GM12878 (cell line): ENCODE measurements around the gene CHMP4A. TPM values are rescaled to one million over a fixed set of nuclear protein-coding genes. Genes with fewer than 3 reads are reported as not detected.

Source experiments
- CREB1 ChIP-seq: IDR thresholded peaks from 2 replicates; pipeline ENCODE4 v1.6.1; 2012; ENCODE audit warnings: low read depth, mild to moderate bottlenecking, inconsistent platforms
- DPF2 ChIP-seq: fragments of 450-650 bp; IDR thresholded peaks from 2 replicates; pipeline ENCODE4 v1.6.1; 2017; ENCODE audit warnings: mild to moderate bottlenecking
- EGR1 ChIP-seq, 2 experiments: IDR thresholded peaks; 1 replicate in 1 of 2; 2 replicates in 1 of 2; pipeline ENCODE4 v1.6.1; 2011 to 2012; ENCODE audit warnings: low read depth in 2 of 2, low read length in 2 of 2, borderline replicate concordance in 1 of 2, mild to moderate bottlenecking in 1 of 2, moderate library complexity in 1 of 2
- EZH2 ChIP-seq: IDR thresholded peaks from 2 replicates; pipeline ENCODE4 v1.6.1; 2012; ENCODE audit warnings: low read depth, mild to moderate bottlenecking, control low read depth, inconsistent platforms, low read length, borderline replicate concordance; ENCODE audit not compliant: control insufficient read depth
- HDAC6 ChIP-seq: fragments of 200-600 bp; sonication (generic); IDR thresholded peaks from one replicate; pipeline ENCODE4 v1.8.0; 2017; ENCODE audit warnings: antibody characterized with exemption; ENCODE audit not compliant: unreplicated experiment
- IKZF1 ChIP-seq: fragments of 450-650 bp; conservative IDR thresholded peaks from 2 replicates; pipeline ENCODE4 v1.6.1; 2017; ENCODE audit warnings: antibody characterized with exemption, mild to moderate bottlenecking
- JUNB ChIP-seq: IDR thresholded peaks from 2 replicates; pipeline ENCODE4 v1.6.1; 2016; ENCODE audit warnings: antibody characterized with exemption, mild to moderate bottlenecking
- MXI1 ChIP-seq: fragments of 150-350 bp; IDR thresholded peaks from 2 replicates; pipeline ENCODE4 v1.6.1; 2011; ENCODE audit warnings: low read depth, mild to moderate bottlenecking, inconsistent platforms, low read length, improper control_type of control experiment
- NFIC ChIP-seq: IDR thresholded peaks from 2 replicates; pipeline ENCODE4 v1.6.1; 2012; ENCODE audit warnings: low read depth, mild to moderate bottlenecking, inconsistent platforms, low read length, moderate library complexity
- NFYA ChIP-seq: IDR thresholded peaks from 2 replicates; pipeline ENCODE4 v1.6.1; 2011; ENCODE audit warnings: low read depth, mild to moderate bottlenecking, low read length, improper control_type of control experiment, borderline replicate concordance
- PAX8 ChIP-seq: fragments of 450-650 bp; IDR thresholded peaks from 2 replicates; pipeline ENCODE4 v1.6.1; 2017; ENCODE audit warnings: mild to moderate bottlenecking, moderate library complexity
- POLR2A ChIP-seq: IDR thresholded peaks from 2 replicates; pipeline ENCODE4 v1.6.1; 2011; ENCODE audit warnings: low read depth, mild to moderate bottlenecking, low read length
- RBBP5 ChIP-seq: fragments of 200-600 bp; sonication (generic); conservative IDR thresholded peaks from 2 replicates; pipeline ENCODE4 v1.6.1; 2016
- SIX5 ChIP-seq: IDR thresholded peaks from 2 replicates; pipeline ENCODE4 v1.6.1; 2011; ENCODE audit warnings: mild to moderate bottlenecking, low read depth, low read length, moderate library complexity; ENCODE audit not compliant: severe bottlenecking
- SMAD1 ChIP-seq: fragments of 450-650 bp; IDR thresholded peaks from 2 replicates; pipeline ENCODE4 v1.6.1; 2018; ENCODE audit warnings: mild to moderate bottlenecking, low read depth; ENCODE audit not compliant: partially characterized antibody
- SUZ12 ChIP-seq: fragments of 200-600 bp; sonication (generic); IDR thresholded peaks from one replicate; pipeline ENCODE4 v1.6.1; 2018; ENCODE audit warnings: antibody characterized with exemption, mild to moderate bottlenecking; ENCODE audit not compliant: unreplicated experiment
- TCF7 ChIP-seq: IDR thresholded peaks from 2 replicates; pipeline ENCODE4 v1.6.1; 2014; ENCODE audit warnings: antibody characterized with exemption, borderline replicate concordance
- ZNF207 ChIP-seq: fragments of 450-650 bp; IDR thresholded peaks from 2 replicates; pipeline ENCODE4 v1.6.1; 2014; ENCODE audit warnings: antibody characterized with exemption, mild to moderate bottlenecking, borderline replicate concordance
- ZZZ3 ChIP-seq: IDR thresholded peaks from 2 replicates; pipeline ENCODE4 v1.6.1; 2011; ENCODE audit warnings: low read depth; ENCODE audit not compliant: control insufficient read depth, insufficient read length
- polyA plus RNA-seq, 11 experiments: library from polyadenylated mRNA; depleted of rRNA in 4 of 11; unstranded in 6 of 11; stranded (reverse) in 5 of 11; fragments of >200 nt; fragmentation: Nextera tagmentation in 4 of 11; fragmentation: Illumina TruSeq in 1 of 11; extraction: Ambion mirVana in 4 of 11; extraction: Trizol in 1 of 11; gene quantifications; 1 replicate in 1 of 11; 2 replicates in 10 of 11; pipeline versions ENCODE4 v1.2.1 to v1.2.3, GENCODE V29; 2011 to 2016; ENCODE audit warnings: inconsistent platforms in 2 of 11, missing spikeins in 2 of 11, low read depth in 1 of 11
- total RNA-seq, 4 experiments: library from RNA; depleted of rRNA in 3 of 4; stranded (reverse); fragments of >200 nt in 3 of 4; fragmentation: Illumina TruSeq in 1 of 4; extraction: Trizol in 1 of 4; gene quantifications; 2 replicates each; pipeline versions ENCODE4 v1.2.1 to v1.2.3, GENCODE V29; 2013 to 2021
- TF ChIP-seq, protein P1 (sequence below): IDR thresholded peaks from 2 replicates; pipeline ENCODE4 v1.6.1; 2012; ENCODE audit warnings: low read depth, low read length, improper control_type of control experiment
- TF ChIP-seq, protein P2 (sequence below): fragments of 450-650 bp; IDR thresholded peaks from 2 replicates; pipeline ENCODE4 v1.6.1; 2014; ENCODE audit warnings: mild to moderate bottlenecking
- TF ChIP-seq, protein P3 (sequence below): fragments of 450-650 bp; IDR thresholded peaks from 2 replicates; pipeline ENCODE4 v1.6.1; 2016; ENCODE audit warnings: mild to moderate bottlenecking
- TF ChIP-seq, protein P4 (sequence below): fragments of 150-350 bp; IDR thresholded peaks from 2 replicates; pipeline ENCODE4 v1.6.1; 2016; ENCODE audit warnings: low read depth, low read length

CHMP4A gene
- total and polyA plus RNA-seq, 10 of the 15 experiments (the other 5 are each of a cell fraction or from before 2014, with no cell fraction given) = 35.5 to 151 (median 84.7) TPM

DNA sequence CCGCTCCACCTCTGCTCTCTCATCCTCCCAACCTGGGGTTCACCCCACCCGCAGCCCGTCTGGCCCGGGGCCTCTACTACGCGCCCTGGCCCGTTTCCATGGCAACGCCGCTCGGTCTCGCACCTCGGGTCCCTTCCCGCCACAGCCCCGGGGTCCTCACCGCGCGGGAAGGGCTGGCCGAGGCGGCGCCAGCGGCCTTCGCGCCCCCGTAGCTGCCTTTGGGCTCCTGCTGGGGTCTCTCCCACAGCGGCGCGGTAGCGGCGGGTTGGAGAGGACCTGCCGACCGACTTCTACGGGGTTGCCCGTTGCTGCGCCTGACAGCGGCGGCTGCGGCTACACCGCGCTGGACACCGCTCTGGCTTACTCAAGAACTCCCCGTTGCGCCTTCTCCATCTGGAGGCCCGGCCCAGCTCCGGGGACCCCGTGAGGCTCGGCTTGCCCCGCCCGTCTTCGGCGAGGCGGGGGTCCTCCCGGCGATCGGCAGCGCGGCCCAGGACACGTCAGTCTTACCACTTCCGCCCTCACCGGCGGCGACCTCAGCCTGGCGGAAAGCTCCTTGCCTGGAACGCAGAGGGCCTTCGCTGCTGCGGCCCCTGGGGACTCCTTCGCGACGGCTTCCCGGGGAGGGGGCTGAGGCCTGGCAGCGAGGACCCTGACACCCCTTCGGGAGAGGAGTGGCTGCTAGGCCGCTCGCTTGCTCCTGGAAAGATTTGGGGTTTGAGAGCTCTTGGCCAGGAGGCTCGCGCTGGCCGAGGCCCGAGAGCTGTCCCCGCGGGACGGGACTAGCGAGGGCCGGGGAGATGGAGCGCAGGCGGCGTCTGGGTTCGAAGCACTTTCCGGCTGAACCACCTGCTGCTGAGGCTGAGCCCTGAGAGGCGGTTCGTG is 17.9 kb downstream of the CHMP4A start, which contains the start of gene TM9SF1 (continued):
- TF ChIP-seq, protein P1, sequence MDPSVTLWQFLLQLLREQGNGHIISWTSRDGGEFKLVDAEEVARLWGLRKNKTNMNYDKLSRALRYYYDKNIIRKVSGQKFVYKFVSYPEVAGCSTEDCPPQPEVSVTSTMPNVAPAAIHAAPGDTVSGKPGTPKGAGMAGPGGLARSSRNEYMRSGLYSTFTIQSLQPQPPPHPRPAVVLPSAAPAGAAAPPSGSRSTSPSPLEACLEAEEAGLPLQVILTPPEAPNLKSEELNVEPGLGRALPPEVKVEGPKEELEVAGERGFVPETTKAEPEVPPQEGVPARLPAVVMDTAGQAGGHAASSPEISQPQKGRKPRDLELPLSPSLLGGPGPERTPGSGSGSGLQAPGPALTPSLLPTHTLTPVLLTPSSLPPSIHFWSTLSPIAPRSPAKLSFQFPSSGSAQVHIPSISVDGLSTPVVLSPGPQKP = peak; percentile 61; the same call in 1 of the 2 replicates
- no peak for TF ChIP-seq JUNB
- TF ChIP-seq NFYA = no peak
- TF ChIP-seq ZNF207 = peak; percentile 89
- TF ChIP-seq IKZF1 = peak; percentile 93
- peak; percentile 65 for TF ChIP-seq HDAC6
- no peak for TF ChIP-seq PAX8
- no peak for TF ChIP-seq EZH2
- no peak for TF ChIP-seq NFIC
- TF ChIP-seq, protein P2, sequence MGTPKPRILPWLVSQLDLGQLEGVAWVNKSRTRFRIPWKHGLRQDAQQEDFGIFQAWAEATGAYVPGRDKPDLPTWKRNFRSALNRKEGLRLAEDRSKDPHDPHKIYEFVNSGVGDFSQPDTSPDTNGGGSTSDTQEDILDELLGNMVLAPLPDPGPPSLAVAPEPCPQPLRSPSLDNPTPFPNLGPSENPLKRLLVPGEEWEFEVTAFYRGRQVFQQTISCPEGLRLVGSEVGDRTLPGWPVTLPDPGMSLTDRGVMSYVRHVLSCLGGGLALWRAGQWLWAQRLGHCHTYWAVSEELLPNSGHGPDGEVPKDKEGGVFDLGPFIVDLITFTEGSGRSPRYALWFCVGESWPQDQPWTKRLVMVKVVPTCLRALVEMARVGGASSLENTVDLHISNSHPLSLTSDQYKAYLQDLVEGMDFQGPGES = peak; percentile 24; the same call in 1 of the 2 replicates
- TF ChIP-seq EGR1 (IDR thresholded peaks at IDR 0.05; ENCODE audit: borderline replicate concordance in 1 of 2, low read depth in 2 of 2, low read length in 2 of 2) = peak; percentile 12 to 37; a peak in 2 of 3 replicates
- TF ChIP-seq SIX5 = peak; percentile 70
- peak; percentile 95 for TF ChIP-seq POLR2A
- TF ChIP-seq MXI1 = peak; percentile 55
- no peak for TF ChIP-seq TCF7
- TF ChIP-seq SMAD1 = no peak
- TF ChIP-seq, protein P3, sequence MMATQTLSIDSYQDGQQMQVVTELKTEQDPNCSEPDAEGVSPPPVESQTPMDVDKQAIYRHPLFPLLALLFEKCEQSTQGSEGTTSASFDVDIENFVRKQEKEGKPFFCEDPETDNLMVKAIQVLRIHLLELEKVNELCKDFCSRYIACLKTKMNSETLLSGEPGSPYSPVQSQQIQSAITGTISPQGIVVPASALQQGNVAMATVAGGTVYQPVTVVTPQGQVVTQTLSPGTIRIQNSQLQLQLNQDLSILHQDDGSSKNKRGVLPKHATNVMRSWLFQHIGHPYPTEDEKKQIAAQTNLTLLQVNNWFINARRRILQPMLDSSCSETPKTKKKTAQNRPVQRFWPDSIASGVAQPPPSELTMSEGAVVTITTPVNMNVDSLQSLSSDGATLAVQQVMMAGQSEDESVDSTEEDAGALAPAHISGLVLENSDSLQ = peak; percentile 78
- TF ChIP-seq, protein P4, sequence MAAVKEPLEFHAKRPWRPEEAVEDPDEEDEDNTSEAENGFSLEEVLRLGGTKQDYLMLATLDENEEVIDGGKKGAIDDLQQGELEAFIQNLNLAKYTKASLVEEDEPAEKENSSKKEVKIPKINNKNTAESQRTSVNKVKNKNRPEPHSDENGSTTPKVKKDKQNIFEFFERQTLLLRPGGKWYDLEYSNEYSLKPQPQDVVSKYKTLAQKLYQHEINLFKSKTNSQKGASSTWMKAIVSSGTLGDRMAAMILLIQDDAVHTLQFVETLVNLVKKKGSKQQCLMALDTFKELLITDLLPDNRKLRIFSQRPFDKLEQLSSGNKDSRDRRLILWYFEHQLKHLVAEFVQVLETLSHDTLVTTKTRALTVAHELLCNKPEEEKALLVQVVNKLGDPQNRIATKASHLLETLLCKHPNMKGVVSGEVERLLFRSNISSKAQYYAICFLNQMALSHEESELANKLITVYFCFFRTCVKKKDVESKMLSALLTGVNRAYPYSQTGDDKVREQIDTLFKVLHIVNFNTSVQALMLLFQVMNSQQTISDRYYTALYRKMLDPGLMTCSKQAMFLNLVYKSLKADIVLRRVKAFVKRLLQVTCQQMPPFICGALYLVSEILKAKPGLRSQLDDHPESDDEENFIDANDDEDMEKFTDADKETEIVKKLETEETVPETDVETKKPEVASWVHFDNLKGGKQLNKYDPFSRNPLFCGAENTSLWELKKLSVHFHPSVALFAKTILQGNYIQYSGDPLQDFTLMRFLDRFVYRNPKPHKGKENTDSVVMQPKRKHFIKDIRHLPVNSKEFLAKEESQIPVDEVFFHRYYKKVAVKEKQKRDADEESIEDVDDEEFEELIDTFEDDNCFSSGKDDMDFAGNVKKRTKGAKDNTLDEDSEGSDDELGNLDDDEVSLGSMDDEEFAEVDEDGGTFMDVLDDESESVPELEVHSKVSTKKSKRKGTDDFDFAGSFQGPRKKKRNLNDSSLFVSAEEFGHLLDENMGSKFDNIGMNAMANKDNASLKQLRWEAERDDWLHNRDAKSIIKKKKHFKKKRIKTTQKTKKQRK = no peak
- peak; percentile 77 for TF ChIP-seq DPF2
- TF ChIP-seq CREB1 = peak; percentile 96
- no peak for TF ChIP-seq RBBP5
- TF ChIP-seq ZZZ3 = no peak
- no peak for TF ChIP-seq SUZ12
